Measurements from ENCODE around the gene TOPAZ1.

The TOPAZ1 gene

DNA sequence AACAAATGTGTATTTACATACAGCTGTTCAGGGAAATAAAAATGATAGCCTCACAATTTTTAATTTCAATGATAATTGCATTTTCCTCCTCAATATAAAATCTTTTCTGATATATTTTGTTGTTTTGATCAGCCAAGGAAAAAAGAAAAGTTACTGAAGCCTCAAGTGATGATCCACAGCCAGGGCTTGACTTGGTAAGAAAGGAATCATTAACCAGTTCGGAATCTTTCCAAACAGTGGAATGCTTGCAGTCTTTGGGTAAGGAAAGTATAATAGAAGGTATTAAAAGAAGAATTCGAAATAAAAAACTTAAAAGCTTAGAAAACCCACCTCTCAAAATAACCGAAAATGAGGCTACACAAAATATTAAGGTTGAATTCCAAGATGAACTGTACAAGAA is 1.0 kb downstream of the TOPAZ1 start:
- no peak for DNase-seq (ENCODE audit: low read depth in 3 of 3)

DNA sequence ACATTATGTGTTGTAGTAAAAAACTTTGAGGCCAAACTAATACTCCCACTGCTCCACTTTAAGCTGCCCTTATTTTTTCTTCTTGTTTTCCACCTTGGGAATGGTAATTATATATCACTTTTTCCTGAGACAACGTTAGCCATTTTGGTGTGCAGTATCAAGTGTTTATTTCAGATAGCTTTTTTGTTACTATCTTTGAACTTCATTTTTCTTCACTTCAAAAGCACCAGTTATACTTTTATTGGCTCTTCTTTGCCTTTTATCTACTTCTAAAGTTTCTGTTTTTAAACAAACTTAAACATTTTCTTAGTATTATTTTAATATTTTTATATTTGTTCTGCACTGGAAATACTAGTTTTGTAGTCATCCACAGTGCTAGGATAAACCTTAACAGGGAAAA is 6.5 kb downstream of the TOPAZ1 start:
- DNase-seq (ENCODE audit: low read depth in 3 of 3), result no peak

DNA sequence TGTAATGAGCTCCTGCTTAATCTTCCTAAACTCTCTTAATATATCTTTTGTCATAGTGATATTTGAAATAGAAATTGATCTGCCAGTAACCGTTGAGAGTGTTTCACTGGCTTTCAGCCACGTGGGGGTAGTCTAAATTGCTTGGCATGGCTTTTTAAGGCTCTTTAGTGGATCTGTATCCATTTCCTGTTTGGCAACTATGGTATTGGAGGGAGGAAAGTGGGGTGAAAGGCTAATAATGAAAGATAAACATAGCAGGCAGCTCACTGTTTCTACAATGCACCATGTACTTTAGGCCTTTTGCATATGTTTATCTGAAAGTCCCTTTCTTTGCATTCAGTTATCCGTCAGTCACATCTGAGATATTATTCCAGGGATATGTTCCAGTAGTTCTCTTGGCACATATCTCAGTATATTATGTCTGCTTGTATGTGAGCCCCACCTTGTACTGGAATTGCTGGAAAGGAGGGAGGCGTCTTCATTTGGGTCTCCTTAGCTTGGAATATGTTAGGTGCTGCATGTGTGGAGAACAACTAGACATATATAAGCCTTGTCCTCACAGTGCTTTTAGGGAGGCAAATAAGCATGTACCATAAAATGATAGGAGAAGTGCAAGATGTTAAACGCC is 10.8 kb downstream of the TOPAZ1 start:
- DNase-seq (ENCODE audit: low read depth in 3 of 3), result no peak

DNA sequence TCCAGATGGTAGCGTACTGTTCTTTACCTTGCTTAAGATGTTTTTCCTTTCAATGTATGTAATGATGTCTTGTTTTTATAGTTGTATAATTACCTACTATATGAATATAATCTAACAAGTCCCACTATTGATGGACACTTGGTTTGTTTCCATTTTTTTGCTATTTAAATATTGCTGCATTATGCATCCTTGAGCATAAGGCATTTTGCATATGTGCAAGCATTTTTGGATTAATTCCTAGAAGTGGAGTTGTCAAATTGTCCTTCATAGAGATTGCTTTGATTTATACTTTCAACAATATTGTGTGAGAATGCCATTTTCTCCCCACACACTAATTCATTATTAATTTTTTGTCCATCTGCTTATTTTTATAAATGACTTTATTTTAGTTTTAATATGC is 17.7 kb downstream of the TOPAZ1 start:
- DNase-seq (ENCODE audit: low read depth in 3 of 3), result no peak

DNA sequence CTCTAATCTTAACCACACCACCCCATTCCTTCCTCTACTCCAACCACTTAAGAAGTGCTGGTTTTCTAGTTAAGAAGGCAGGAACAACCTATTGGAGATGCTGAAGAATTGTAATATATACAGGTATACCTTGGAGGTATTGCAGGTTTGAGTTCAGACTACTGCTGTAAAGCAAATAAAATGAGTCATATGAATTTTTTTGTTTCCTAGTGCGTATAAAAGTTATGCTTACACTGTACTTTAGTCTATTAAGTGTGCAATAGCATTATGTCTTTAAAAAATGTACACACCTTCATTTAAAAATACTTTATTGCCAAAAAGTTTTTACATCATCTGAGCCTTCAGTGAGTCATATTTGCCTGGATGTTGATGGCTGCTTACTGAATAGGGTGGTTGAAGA is 22.5 kb downstream of the TOPAZ1 start:
- DNase-seq (ENCODE audit: low read depth in 3 of 3), result no peak

DNA sequence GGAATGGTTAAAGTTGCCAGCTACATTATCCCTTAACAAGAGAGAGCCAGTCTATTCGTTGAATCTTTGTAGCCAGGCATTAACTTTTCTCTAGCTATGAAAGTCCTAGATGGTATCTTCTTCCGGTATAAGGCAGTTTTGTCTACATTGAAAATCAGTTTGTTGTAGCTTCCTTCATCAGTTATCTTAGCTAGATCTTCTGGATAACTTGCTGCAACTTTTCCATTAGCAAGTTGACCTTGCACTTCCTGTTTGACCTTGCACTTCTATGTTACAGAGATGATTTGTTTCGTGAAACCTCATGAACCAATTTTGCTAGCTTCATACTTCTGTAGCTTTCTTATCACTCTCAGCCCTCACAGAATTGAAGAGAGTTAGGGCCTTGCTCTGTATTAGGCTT is 24.1 kb downstream of the TOPAZ1 start:
- no peak for DNase-seq (ENCODE audit: low read depth in 3 of 3)

DNA sequence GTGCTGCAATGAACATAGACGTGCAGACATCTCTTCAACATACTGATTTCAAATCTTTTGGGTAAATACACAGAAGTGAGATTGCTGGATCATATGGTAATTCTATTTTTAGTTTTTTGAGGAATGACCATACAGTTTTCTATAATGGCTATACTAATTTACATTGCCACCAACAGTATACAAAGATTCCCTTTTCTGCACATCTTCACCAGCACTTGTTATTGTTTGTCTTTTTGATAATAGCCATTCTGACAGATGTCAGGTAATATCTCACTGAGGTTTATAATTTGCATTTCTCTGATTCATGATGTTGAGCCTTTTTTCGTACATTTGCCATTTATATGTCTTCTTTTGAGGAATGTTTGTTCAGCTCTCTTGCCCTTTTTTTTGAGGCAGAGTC is 30.5 kb downstream of the TOPAZ1 start:
- no peak for DNase-seq (ENCODE audit: low read depth in 3 of 3)

DNA sequence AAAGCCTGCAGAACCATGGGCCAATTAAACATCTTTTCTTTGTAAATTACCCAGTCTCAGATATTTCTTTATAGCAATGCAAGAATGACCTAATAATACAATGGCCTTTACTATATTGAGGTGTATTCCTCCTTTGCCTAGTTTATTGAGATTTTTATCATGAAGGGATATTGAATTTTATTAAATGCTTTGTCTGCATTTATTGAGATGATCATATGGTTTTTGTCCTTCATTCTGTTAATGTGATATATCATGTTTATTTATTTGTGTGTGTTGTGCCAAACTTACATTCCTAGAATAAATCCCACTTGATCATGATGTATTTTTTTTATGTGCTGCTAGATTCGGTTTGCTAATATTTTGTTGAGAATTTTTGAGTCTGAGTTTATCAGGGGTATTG is 36.2 kb downstream of the TOPAZ1 start:
- DNase-seq (ENCODE audit: low read depth in 3 of 3), result no peak

DNA sequence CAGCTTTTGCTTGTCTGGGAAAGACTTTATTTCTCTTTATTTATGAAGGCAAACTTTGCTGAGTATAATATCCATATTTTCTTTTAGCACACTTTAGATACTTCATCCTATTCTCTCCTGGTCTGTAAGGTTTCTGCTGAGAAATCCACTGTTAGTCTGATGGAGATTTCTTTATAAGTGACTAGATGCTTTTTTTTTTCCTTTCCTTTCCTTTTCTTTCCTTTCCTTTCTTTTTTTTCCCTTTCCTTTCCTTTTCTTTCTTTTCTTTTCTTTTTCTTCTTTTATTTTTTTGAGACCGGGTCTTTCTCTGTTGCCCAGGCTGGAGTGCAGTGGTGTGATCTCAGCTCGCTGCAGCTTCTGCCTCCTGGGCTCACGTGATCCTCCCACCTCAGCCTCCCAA is 38.4 kb downstream of the TOPAZ1 start:
- no peak for DNase-seq (ENCODE audit: low read depth in 3 of 3)

DNA sequence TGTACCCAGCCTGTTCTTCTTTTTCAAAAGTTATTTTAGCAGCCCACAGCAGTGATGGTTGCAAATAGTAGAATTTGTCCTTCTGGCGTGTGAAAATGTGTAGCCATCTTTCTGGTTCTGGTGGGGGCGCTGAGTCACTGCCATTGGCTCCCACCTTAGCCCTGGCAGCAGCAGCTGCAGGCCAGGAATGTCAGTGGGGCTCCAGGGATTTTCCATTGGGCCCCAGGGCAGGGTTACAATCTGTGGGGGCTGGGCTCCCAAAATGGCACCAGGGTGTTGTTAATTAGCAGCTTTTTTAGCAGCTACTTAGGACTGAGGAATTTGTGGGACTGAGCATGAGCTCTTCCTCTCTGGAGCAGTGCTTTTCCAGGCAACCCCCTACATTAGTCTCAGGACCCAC is 38.9 kb downstream of the TOPAZ1 start:
- DNase-seq (ENCODE audit: low read depth in 3 of 3), result no peak

DNA sequence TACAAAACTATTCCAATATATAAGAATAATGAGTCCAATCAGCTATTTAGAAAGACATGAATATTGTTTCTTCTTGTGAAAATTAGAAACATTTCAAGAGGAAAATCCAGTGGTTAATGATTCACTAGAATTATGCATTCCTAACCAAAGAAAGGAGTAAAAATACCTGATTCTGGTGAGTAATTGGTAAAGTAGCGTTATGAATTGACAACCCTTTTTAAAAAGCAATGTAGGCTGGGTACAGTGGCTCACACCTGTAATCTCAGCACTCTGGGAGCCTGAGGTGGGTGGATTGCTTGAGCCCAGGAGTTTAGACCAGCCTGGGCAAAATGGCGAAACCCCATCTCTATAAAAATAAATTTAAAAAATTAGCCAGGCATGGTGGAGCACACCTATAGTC is 43.3 kb downstream of the TOPAZ1 start:
- DNase-seq (ENCODE audit: low read depth in 3 of 3), result no peak

DNA sequence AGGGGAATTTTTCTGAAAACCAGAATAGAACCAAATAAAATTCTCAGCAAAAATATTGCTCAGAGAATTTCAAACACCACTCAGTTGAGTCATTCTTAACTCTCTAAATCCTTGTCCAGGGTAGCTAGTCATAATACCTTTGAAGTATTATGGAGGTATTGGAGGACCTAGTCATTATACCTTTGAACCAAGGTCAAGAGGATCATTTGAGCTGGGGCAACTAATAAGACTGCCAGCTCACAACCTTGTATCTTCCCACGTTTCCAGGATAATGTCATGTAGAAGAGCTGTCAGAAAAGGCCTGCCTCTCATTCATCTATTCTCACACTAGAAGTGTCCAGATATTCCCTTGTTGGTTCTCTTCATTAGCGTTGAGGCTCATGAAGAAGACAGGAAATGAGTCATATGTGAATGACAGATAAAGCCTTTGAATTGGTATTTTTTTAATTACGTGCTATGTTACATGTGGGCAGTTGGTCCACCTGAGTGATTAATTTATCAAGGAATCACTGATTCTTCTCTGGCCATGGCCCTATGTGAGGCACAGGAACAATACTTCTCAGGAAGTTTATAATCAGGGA is 48.3 kb downstream of the TOPAZ1 start:
- no peak for DNase-seq (ENCODE audit: low read depth in 3 of 3)

DNA sequence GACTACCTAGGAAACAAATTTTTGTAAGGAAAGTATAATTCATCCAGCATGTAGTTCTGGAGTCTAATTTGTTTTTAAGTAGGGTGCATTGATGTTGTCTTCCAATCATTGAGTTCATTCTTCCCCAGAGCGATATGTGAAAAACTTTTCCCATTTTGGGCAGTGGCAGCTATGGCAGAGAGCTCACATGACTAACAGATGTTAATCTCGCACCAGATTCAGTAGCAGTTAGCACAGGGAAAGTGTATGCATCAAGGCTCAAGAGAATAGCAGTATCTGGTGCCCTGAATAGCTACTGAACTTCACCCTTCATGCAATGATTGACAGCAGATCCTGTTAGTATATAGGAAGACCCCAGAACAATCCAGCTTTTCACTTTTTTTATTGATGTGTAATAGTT is 50.6 kb downstream of the TOPAZ1 start:
- no peak for DNase-seq (ENCODE audit: low read depth in 3 of 3)

DNA sequence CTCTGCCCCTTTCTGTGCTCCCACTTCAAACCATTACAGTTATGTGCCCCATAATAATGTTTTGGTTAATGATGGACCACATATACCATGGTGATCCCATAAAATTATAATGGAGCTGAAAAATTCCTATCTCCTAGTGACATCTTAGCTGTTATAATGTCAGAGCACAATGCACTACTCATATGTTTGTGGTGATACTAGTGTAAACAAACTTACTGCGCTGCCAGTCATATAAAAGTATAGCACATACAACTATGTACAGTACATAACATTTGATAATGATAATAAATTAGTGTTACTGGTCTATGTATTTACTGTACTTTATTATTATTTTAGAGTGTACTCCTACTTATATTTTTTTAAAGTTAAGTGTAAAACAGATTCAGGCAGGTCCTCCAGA is 51.3 kb downstream of the TOPAZ1 start:
- DNase-seq (ENCODE audit: low read depth in 3 of 3), result no peak

DNA sequence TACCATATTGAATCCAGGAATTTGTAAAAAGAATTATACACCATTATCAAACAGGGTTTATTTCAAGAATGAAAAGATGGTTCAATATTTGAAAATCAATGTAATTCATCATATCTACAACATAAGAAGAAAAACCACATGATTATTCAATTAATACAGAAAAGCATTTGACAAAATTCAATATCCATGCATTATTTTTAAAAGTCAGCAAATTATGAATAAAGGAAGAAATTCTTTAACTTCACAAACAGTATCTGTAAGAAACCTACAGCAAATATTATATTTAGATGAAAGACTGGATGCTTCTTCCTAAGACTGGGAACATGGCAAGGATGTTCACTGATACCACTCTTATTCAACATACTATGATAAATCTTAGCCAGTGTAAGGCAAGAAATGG is 55.6 kb downstream of the TOPAZ1 start:
- DNase-seq (ENCODE audit: low read depth in 3 of 3), result no peak

DNA sequence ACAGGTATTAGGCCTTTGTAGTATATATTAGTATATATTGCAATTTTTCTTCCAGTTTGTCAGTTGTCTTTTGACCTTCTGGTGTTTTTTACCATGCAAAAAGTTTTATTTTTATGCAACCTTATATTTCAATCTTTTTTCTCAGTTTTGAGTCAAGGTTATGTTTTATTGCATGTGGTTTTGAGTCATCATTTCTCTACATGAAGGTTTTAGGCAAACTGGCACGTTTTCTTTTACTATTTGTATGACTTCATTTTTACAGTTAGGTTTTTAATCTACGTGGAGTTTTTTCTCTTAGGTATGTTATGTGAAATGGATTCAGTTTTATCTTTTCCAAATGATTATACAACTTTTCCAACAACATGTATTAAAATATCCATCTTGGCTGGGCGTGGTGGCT is 60.1 kb downstream of the TOPAZ1 start:
- no peak for DNase-seq (ENCODE audit: low read depth in 3 of 3)

DNA sequence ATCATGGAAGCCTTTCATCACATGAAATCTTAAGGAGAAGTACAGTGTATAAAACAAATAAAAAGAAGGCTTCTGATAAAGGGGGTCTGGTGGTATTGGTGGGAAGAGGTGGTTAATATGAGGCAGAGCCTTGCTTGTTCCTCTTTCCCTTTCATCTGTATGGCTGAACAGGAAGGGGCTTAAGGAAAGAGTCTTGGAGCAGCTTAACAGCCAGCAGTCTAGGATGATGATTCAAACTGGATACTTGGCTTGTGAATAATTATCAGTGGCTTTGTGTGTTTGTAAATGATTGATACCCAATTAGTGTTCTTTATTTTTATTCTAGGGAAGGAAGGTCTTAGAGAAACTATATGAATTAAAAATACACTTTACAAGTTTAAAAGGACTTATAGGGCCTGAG is 67.8 kb downstream of the TOPAZ1 start:
- no peak for DNase-seq (ENCODE audit: low read depth in 3 of 3)

DNA sequence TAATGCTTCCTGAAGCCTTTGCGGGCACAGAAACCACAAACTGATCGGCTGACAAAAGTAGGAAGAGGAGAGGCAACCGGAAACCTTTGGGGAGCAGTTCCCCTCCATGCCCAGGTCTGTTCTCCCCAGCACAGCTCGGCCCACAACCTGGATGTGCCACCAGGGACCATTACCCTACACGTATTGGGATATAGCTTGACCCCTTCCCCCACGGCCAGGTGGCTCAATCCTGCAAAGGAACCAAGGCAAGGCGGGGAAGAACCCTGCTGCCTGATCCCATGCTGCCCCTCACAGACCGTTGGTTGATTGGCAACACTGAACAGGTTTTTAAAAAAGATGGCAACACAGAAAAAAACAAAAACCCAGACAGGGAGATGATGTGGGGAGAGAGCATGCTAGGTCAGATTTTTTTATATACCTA is 77.2 kb downstream of the TOPAZ1 start:
- DNase-seq (ENCODE audit: low read depth in 3 of 3), result no peak

DNA sequence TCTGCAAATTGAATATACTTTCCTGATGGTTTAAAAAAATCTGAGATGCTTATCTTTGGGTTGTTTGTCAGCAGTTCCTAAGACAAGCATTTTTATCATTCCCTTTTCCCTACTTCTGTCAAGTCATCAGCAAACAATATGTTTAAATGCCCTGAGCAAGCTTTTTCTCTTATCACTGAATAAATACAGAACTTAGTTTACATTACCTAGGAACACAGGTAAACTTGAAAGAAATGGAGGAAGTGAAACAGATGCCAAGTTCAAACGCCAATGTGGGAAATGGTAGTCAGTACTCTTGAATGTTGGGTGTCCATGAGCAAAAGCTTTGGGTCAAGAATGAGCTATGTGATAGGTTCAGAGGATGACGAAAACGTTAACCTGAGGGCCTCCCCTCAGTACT is 79.6 kb downstream of the TOPAZ1 start:
- no peak for DNase-seq (ENCODE audit: low read depth in 3 of 3)

DNA sequence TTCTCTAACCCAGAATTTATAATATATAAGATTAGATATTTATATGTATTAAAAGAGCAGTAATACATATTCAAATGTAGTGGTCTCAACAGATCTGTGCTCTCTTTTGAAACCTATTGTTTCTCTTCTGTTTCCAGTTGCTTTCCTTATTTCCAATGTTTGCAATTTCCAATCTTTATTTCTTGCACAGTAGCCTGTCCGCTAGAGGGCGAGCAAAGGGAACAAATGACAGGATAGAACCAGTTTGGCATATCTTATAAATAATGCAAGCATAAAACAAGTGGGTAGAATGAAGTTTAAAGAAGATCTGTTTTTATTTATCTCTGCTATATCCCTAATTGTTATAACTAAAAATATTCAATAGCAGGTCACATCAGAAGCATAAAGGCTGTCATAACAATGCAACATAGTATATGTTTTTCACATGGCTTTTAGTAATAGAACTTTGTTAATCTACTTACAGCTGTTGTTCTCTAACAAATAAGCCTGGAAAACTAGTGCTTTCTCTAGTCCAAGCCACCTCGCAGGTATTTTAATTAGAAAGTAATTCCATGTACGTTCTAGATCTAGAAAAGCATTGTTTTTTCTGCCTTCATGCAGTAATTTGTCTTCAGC is 81.8 kb downstream of the TOPAZ1 start:
- DNase-seq (ENCODE audit: low read depth in 3 of 3), result peak; percentile 9 to 44 (median 15)

DNA sequence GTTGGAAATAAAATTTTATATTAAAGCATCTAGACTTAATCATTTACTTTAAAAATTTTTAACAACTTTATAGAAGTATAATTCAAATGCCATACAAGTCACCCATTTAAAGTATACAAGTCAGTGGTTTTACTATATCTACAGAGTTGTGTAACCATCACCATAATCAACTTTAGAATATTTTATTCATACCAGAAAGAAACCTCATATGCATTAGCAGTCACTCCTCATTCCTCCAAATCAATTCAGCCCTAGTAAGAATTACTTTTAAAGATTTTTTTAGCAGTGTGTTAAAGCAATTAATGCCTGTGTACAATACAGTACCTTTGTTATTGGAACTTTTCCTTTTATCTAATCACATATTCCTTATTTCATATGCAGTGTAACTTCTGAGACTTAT is 82.9 kb downstream of the TOPAZ1 start:
- no peak for DNase-seq (ENCODE audit: low read depth in 3 of 3)

DNA sequence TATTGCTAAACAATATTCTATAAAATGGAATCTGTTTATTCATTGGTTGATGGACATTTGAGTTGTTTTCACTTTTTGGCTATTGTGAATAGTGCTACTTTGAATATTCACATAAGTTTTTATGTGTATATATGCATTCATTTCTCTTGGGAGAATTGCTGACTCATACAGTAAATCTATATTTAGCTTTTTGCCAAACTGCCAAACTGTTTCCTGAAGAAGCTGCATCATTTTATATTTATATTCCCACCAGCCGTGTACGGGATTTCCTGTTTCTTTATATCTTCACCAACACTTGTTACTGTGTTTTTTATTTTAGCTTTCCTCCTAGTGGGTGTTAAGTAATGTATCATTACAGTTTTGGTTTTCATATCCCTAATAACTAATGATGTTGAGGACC is 84.3 kb downstream of the TOPAZ1 start:
- DNase-seq (ENCODE audit: low read depth in 3 of 3), result no peak

DNA sequence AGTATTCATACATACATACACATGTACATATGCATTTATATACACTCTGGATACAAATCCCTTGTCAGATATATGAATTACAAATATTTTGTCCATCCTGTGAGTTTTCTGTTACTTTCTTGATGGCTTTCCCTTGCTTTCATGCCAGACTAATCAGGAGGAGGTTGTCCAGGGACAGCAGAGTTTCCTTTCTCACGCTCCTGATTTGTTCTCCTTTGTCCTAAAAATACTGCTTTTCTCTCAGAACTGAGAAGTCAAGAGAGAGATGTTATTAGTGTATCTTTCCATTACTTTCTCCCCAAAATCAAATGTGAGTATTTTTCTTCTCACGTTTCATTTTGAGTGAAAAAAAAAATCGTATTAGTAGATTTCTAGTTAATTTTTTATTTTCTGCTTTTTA is 84.8 kb downstream of the TOPAZ1 start:
- no peak for DNase-seq (ENCODE audit: low read depth in 3 of 3)

DNA sequence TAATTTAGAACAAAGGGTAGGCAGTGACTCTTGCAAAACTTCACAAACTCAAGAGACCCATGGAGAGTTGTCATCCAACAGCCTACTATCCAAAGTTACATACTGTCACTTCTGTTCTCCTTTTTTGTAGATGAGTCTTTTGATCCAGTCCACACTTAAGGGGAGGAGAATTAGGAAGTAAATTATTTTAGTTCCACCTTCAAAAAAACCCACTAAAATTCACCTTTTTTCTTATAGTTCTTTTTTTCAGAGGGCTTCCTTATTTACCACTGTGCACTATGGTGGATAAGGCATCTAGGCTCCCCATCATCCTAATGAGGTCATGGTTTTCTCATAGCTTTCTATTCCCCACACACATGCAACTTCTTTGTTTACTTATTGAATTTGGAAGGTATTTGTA is 88.3 kb downstream of the TOPAZ1 start:
- no peak for DNase-seq (ENCODE audit: low read depth in 3 of 3)
